CD4-positive, alpha-beta T cell (primary cell): Measurements from ENCODE around the gene GNAQ. TPM values are rescaled to one million over a fixed set of nuclear protein-coding genes. Genes with fewer than 3 reads are reported as not detected.

Source experiments
- ATAC-seq: fragments of 200-7000 bp; cut with Tn5 transposase; one replicate; pipeline ENCODE4 v1.10.0; 2022; ENCODE audit warnings: mild to moderate bottlenecking; ENCODE audit not compliant: poor library complexity
- CTCF ChIA-PET: fragments of 350-600 bp; sonication (Branson Sonifier 250); formaldehyde crosslinking; loops from one replicate; lab custom pipeline; 2021; ENCODE audit warnings: antibody characterized with exemption, inconsistent platforms; lab: Charles Lee
- POLR2A ChIA-PET: fragments of 350-600 bp; sonication (Branson Sonifier 250); formaldehyde crosslinking; loops from one replicate; lab custom pipeline; 2021; ENCODE audit warnings: antibody characterized with exemption, inconsistent platforms; lab: Charles Lee
- DNase-seq, 14 experiments: peaks; one replicate each; pipeline ENCODE4 v3.0.0-alpha.2; 2013 to 2020; ENCODE audit warnings: mixed read lengths in 2 of 14
- H3K27ac ChIP-seq, 2 donors: one replicate each; pipeline versions ENCODE4 v1.5.1 to v1.7.0; 2013; ENCODE audit warnings: low read length in 2 of 2, low read depth in 1 of 2, mild to moderate bottlenecking in 1 of 2
- H3K27me3 ChIP-seq, 2 experiments: 1 replicate in 1 of 2; 2 replicates in 1 of 2; pipeline versions ENCODE4 v1.6.1 to v1.7.0; 2013; ENCODE audit warnings: low read length in 2 of 2, control low read depth in 1 of 2, mild to moderate bottlenecking in 1 of 2, moderate library complexity in 1 of 2; ENCODE audit not compliant: insufficient read depth in 2 of 2, control insufficient read depth in 1 of 2
- H3K36me3 ChIP-seq: one replicate; pipeline ENCODE4 v1.6.1; 2013; ENCODE audit warnings: low read length, control low read depth; ENCODE audit not compliant: insufficient read depth
- H3K4me1 ChIP-seq: one replicate; pipeline ENCODE4 v1.6.1; 2013; ENCODE audit warnings: low read length, control low read depth; ENCODE audit not compliant: insufficient read depth
- H3K4me3 ChIP-seq: one replicate; pipeline ENCODE4 v1.5.1; 2013; ENCODE audit warnings: mild to moderate bottlenecking, low read length, moderate library complexity
- H3K9me3 ChIP-seq, 2 experiments: 1 replicate in 1 of 2; 2 replicates in 1 of 2; pipeline versions ENCODE4 v1.6.1 to v1.7.0; 2013; ENCODE audit warnings: low read length in 2 of 2, mild to moderate bottlenecking in 2 of 2, control low read depth in 1 of 2, moderate library complexity in 1 of 2; ENCODE audit not compliant: control insufficient read depth in 1 of 2, insufficient read depth in 1 of 2
- H3K27ac Mint-ChIP-seq: one replicate; pipeline ENCODE4 v1.8.0; 2020; ENCODE audit warnings: mixed read lengths
- H3K27me3 Mint-ChIP-seq: one replicate; pipeline ENCODE4 v1.8.0; 2021; ENCODE audit warnings: mixed read lengths
- H3K36me3 Mint-ChIP-seq: one replicate; pipeline ENCODE4 v1.8.0; 2021; ENCODE audit warnings: low read depth, mixed read lengths
- H3K4me1 Mint-ChIP-seq: one replicate; pipeline ENCODE4 v1.8.0; 2021; ENCODE audit warnings: low read depth, mixed read lengths
- H3K4me3 Mint-ChIP-seq: one replicate; pipeline ENCODE4 v1.8.0; 2020; ENCODE audit warnings: mild to moderate bottlenecking, mixed read lengths
- H3K9me3 Mint-ChIP-seq: one replicate; pipeline ENCODE4 v1.8.0; 2020; ENCODE audit warnings: mixed read lengths
- CTCF ChIP-seq: fragments of 200-600 bp; IDR thresholded peaks from one replicate; pipeline ENCODE4 v1.8.0; 2022; ENCODE audit warnings: antibody characterized with exemption, mild to moderate bottlenecking
- intact Hi-C, 2 experiments: fragments of 100-400 bp; cut with DNase I in 1 of 2; cut with micrococcal nuclease in 1 of 2; formaldehyde crosslinking; loops; one replicate each; pipeline versions ENCODE4 v1.15.1 to v1.9.0; 2023 to 2025; cut with DNase I, micrococcal nuclease
- total RNA-seq, 174 experiments: library from RNA in 2 of 174; stranded (reverse) in 2 of 174; gene quantifications; one replicate each; pipeline ENCODE4 v1.2.3 and lab custom pipeline; 2021 to 2026

Gene GNAQ
- total RNA-seq, 2 experiments from 2014 or later, result 55.5 to 55.9 TPM

DNA sequence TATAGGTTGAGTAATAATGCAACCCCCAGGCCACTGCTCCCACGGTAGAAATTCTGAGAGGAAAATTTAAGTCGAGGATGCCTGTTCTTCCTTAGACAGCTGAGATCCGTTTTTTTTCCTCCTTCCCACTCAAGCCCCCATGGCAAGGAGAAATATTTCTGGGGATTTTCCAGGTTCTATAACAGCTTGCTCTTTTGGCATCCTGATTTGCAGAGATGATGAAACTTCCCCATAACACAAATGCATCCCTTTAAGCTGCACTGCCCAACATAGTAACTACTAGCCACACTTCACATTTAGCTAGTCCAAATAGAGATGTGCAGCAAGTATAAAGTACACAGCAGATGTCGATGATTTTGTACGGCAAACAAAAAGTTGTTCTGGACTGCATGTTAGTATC, 351.0 kb downstream of the GNAQ start:
- Mint-ChIP-seq H3K4me3 (no peak overlapping the region), H3K9me3 (no peaks in the 10 kb centered on the region), H3K4me1 (no peaks in the 10 kb centered on the region), H3K27ac (no peak overlapping the region), H3K27me3 (no peaks in the 10 kb centered on the region), H3K36me3 (no peaks in the 10 kb centered on the region)
- intact Hi-C loops, result no loop called here
- ATAC-seq, result no peak
- Histone ChIP-seq H3K27me3 (no peaks in the 10 kb centered on the region), H3K4me3 (no peak overlapping the region), H3K9me3 (no peaks in the 10 kb centered on the region), H3K27ac (no peak overlapping the region), H3K36me3 (no peaks in the 10 kb centered on the region), H3K4me1 (no peaks in the 10 kb centered on the region)
- TF ChIP-seq CTCF, result no peak
- ChIA-PET CTCF (no interaction called here), POLR2A (no interaction called here)
- DNase-seq, result no peak

DNA sequence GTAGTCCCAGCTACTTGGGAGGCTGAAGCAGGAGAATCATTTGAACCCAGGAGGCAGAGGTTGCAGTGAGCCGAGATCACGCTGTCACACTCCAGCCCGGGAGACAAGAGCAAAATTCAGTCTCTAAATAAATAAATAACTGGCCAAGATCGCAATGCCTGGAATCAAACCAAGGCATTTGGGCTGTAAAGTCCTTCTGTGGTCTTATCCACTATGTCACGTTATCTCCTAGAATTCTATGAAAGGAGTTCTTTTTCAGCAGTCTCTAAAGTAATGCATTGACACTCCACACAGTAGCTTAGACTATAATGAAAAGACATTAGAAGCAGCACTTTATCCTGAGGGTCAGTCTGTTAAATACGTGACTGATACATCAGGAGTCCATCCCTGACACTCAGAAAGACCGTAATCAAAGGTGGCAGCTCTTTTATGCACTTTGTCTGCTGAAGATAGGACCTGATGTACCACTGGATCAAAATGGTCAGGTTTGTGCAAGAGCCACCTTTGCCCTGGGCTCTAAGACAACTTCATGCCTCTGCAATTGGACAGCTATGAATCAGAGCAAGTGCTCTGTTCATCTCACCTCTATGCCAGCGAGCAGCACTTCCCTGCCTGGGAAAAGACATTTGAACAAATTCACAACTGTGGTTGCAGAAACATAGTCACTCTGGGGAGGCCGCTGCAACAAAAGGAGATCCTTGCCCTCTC, 351.8 kb downstream of the GNAQ start:
- Histone ChIP-seq H3K4me1 (no peaks in the 10 kb centered on the region), H3K36me3 (no peaks in the 10 kb centered on the region), H3K27ac (no peak overlapping the region), H3K27me3 (no peaks in the 10 kb centered on the region), H3K4me3 (no peak overlapping the region), H3K9me3 (no peaks in the 10 kb centered on the region)
- ChIA-PET CTCF (no interaction called here), POLR2A (no interaction called here)
- no peak for TF ChIP-seq CTCF
- H3K27ac Mint-ChIP-seq, result no peak overlapping the region
- no peaks in the 10 kb centered on the region for H3K4me1 Mint-ChIP-seq
- intact Hi-C loops, result no loop called here
- no peak for ATAC-seq
- DNase-seq, result no peak
- no peaks in the 10 kb centered on the region for H3K27me3 Mint-ChIP-seq
- H3K9me3 Mint-ChIP-seq, result no peaks in the 10 kb centered on the region
- H3K36me3 Mint-ChIP-seq, result no peaks in the 10 kb centered on the region
- H3K4me3 Mint-ChIP-seq, result no peak overlapping the region

- no peak for TF ChIP-seq CTCF
- H3K9me3 Mint-ChIP-seq, result no peaks in the 10 kb centered on the region
- Histone ChIP-seq H3K27me3 (no peaks in the 10 kb centered on the region), H3K27ac (no peak overlapping the region), H3K4me3 (no peak overlapping the region), H3K36me3 (no peaks in the 10 kb centered on the region), H3K4me1 (no peaks in the 10 kb centered on the region), H3K9me3 (no peaks in the 10 kb centered on the region)
- intact Hi-C loops, result no loop called here
- DNase-seq (peak in 2 of 14 experiments; percentile 7 to 25), ATAC-seq (no peak)
- no peak overlapping the region for H3K4me3 Mint-ChIP-seq
- H3K27me3 Mint-ChIP-seq, result no peaks in the 10 kb centered on the region
- ChIA-PET CTCF (no interaction called here), POLR2A (no interaction called here)
- no peaks in the 10 kb centered on the region for H3K36me3 Mint-ChIP-seq
- H3K4me1 Mint-ChIP-seq, result no peaks in the 10 kb centered on the region
- H3K27ac Mint-ChIP-seq, result no peak overlapping the region
Observed at GRCh38 chr9:77679088-77679487, 352.5 kb downstream of the GNAQ start.
